Neural cell (in vitro differentiated cells): ENCODE results near the gene DLG5. TPM values are rescaled to one million over a fixed set of nuclear protein-coding genes. Genes with fewer than 3 reads are reported as not detected.

ENCODE experiments used
- H2AFZ ChIP-seq: fragments of 200-600, 300-800 bp; sonication (generic), shearing (Covaris generic); 2 replicates; pipeline ENCODE4 v1.6.0; 2014; ENCODE audit warnings: low read depth, mild to moderate bottlenecking, antibody characterized with exemption, low read length, moderate library complexity
- H3F3A ChIP-seq: fragments of 200-600 bp; shearing (Covaris generic); 2 replicates; pipeline ENCODE4 v1.6.1; 2016; ENCODE audit warnings: mild to moderate bottlenecking, moderate library complexity, mixed read lengths, antibody characterized with exemption, low read length; ENCODE audit not compliant: insufficient read depth, poor library complexity, severe bottlenecking
- H3K27ac ChIP-seq: fragments of 200-600, 300-800 bp; sonication (generic), shearing (Covaris generic); 2 replicates; pipeline ENCODE4 v1.5.1; 2014; ENCODE audit warnings: mild to moderate bottlenecking, low read length, moderate library complexity
- H3K27me3 ChIP-seq: fragments of 300-800, 200-600 bp; sonication (generic), shearing (Covaris generic); 2 replicates; pipeline ENCODE4 v1.6.0; 2014; ENCODE audit warnings: mild to moderate bottlenecking, low read depth, low read length, moderate library complexity; ENCODE audit not compliant: insufficient read depth
- H3K36me3 ChIP-seq: fragments of 300-800, 200-600 bp; sonication (generic), shearing (Covaris generic); 2 replicates; pipeline ENCODE4 v1.5.1; 2014; ENCODE audit warnings: mild to moderate bottlenecking, antibody characterized with exemption, low read length, moderate library complexity; ENCODE audit not compliant: insufficient read depth
- H3K4me2 ChIP-seq: fragments of 300-800, 200-600 bp; sonication (generic), shearing (Covaris generic); 2 replicates; pipeline ENCODE4 v1.6.0; 2014; ENCODE audit warnings: mild to moderate bottlenecking, low read length
- H3K4me3 ChIP-seq: fragments of 300-800, 200-600 bp; sonication (generic), shearing (Covaris generic); 2 replicates; pipeline ENCODE4 v1.5.1; 2014; ENCODE audit warnings: mild to moderate bottlenecking, low read length, moderate library complexity
- H3K79me2 ChIP-seq: fragments of 200-600 bp; shearing (Covaris generic); replicated peaks from 2 replicates; pipeline ENCODE4 v1.6.0; 2014; ENCODE audit warnings: mild to moderate bottlenecking, low read length, moderate library complexity; ENCODE audit not compliant: insufficient read depth
- H3K9ac ChIP-seq: fragments of 300-800, 200-600 bp; sonication (generic), shearing (Covaris generic); 2 replicates; pipeline ENCODE4 v1.6.1; 2016; ENCODE audit warnings: mild to moderate bottlenecking, low read length, mixed read lengths
- H3K9me2 ChIP-seq: fragments of 200-600 bp; shearing (Covaris generic); 2 replicates; pipeline ENCODE4 v1.6.1; 2016; ENCODE audit warnings: mild to moderate bottlenecking, low read length, mixed read lengths; ENCODE audit not compliant: insufficient read depth
- H3K9me3 ChIP-seq: fragments of 200-600, 300-800 bp; sonication (generic), shearing (Covaris generic); 2 replicates; pipeline ENCODE4 v1.6.1; 2016; ENCODE audit warnings: mild to moderate bottlenecking, mixed run types, low read length, moderate library complexity, mixed read lengths
- H4K20me1 ChIP-seq: fragments of 200-600 bp; shearing (Covaris generic); 2 replicates; pipeline ENCODE4 v1.6.1; 2016; ENCODE audit warnings: mild to moderate bottlenecking, mixed run types; ENCODE audit not compliant: insufficient read depth
- CTCF ChIP-seq: fragments of 450-650 bp; IDR thresholded peaks from 2 replicates; pipeline ENCODE4 v1.5.1; 2014; ENCODE audit warnings: antibody characterized with exemption, mild to moderate bottlenecking, moderate library complexity; ENCODE audit not compliant: poor library complexity, severe bottlenecking
- EP300 ChIP-seq: fragments of 450-650 bp; conservative IDR thresholded peaks from 2 replicates; pipeline ENCODE4 v1.6.1; 2014; ENCODE audit warnings: antibody characterized with exemption, mild to moderate bottlenecking, moderate library complexity; ENCODE audit not compliant: poor library complexity, severe bottlenecking
- EZH2 ChIP-seq: fragments of 200-600, 300-800 bp; shearing (Covaris generic), sonication (generic); IDR thresholded peaks from 2 replicates; pipeline ENCODE4 v1.6.1; 2014; ENCODE audit warnings: antibody characterized with exemption, low read length, borderline replicate concordance, mild to moderate bottlenecking; ENCODE audit not compliant: insufficient read depth, poor library complexity, severe bottlenecking
- MXI1 ChIP-seq: fragments of 450-650 bp; conservative IDR thresholded peaks from 2 replicates; pipeline ENCODE4 v1.6.1; 2014; ENCODE audit warnings: antibody characterized with exemption, mild to moderate bottlenecking; ENCODE audit not compliant: poor library complexity, severe bottlenecking
- POLR2AphosphoS5 ChIP-seq: IDR thresholded peaks from 2 replicates; pipeline ENCODE4 v1.6.1; 2012
- RAD21 ChIP-seq: fragments of 450-650 bp; conservative IDR thresholded peaks from 2 replicates; pipeline ENCODE4 v1.6.1; 2014; ENCODE audit warnings: antibody characterized with exemption, mild to moderate bottlenecking, moderate library complexity
- SMC3 ChIP-seq: fragments of 450-650 bp; conservative IDR thresholded peaks from 2 replicates; pipeline ENCODE4 v1.6.1; 2014; ENCODE audit warnings: antibody characterized with exemption, mild to moderate bottlenecking, moderate library complexity; ENCODE audit not compliant: poor library complexity
- TAF1 ChIP-seq: IDR thresholded peaks from 2 replicates; pipeline ENCODE4 v1.6.1; 2012; ENCODE audit warnings: low read depth
- polyA plus RNA-seq: library from polyadenylated mRNA; depleted of rRNA; stranded (reverse); fragments of >200 nt; gene quantifications from 2 replicates; pipeline ENCODE4 v1.2.3, GENCODE V29; 2014
- TF ChIP-seq, protein P1 (sequence below): IDR thresholded peaks from 2 replicates; pipeline ENCODE4 v1.6.1; 2012; ENCODE audit warnings: borderline replicate concordance

DLG5 gene
- polyA plus RNA-seq, 1 donor from 2014 or later: 72.9 TPM

GRCh38 chr10:77944519-77944918, 18.0 kb upstream of the DLG5 start:
- H3F3A ChIP-seq: no peaks in the 10 kb centered on the region
- no peaks in the 10 kb centered on the region for H3K79me2 ChIP-seq
- H3K36me3 ChIP-seq: no peaks in the 10 kb centered on the region
- no peak overlapping the region for H2AFZ ChIP-seq
- no peak overlapping the region for H3K4me2 ChIP-seq
- H3K9me3 ChIP-seq: no peaks in the 10 kb centered on the region
- TF ChIP-seq SMC3 (no peak), TAF1 (no peak), CTCF (no peak), EZH2 (no peak), RAD21 (no peak)
- TF ChIP-seq, protein P1, sequence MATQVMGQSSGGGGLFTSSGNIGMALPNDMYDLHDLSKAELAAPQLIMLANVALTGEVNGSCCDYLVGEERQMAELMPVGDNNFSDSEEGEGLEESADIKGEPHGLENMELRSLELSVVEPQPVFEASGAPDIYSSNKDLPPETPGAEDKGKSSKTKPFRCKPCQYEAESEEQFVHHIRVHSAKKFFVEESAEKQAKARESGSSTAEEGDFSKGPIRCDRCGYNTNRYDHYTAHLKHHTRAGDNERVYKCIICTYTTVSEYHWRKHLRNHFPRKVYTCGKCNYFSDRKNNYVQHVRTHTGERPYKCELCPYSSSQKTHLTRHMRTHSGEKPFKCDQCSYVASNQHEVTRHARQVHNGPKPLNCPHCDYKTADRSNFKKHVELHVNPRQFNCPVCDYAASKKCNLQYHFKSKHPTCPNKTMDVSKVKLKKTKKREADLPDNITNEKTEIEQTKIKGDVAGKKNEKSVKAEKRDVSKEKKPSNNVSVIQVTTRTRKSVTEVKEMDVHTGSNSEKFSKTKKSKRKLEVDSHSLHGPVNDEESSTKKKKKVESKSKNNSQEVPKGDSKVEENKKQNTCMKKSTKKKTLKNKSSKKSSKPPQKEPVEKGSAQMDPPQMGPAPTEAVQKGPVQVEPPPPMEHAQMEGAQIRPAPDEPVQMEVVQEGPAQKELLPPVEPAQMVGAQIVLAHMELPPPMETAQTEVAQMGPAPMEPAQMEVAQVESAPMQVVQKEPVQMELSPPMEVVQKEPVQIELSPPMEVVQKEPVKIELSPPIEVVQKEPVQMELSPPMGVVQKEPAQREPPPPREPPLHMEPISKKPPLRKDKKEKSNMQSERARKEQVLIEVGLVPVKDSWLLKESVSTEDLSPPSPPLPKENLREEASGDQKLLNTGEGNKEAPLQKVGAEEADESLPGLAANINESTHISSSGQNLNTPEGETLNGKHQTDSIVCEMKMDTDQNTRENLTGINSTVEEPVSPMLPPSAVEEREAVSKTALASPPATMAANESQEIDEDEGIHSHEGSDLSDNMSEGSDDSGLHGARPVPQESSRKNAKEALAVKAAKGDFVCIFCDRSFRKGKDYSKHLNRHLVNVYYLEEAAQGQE: no peak
- no peak overlapping the region for H3K9ac ChIP-seq
- H3K27ac ChIP-seq: no peak overlapping the region
- no peaks in the 10 kb centered on the region for H4K20me1 ChIP-seq
- H3K4me3 ChIP-seq: no peak overlapping the region
- H3K27me3 ChIP-seq: no peaks in the 10 kb centered on the region
- H3K9me2 ChIP-seq: no peaks in the 10 kb centered on the region

DNA sequence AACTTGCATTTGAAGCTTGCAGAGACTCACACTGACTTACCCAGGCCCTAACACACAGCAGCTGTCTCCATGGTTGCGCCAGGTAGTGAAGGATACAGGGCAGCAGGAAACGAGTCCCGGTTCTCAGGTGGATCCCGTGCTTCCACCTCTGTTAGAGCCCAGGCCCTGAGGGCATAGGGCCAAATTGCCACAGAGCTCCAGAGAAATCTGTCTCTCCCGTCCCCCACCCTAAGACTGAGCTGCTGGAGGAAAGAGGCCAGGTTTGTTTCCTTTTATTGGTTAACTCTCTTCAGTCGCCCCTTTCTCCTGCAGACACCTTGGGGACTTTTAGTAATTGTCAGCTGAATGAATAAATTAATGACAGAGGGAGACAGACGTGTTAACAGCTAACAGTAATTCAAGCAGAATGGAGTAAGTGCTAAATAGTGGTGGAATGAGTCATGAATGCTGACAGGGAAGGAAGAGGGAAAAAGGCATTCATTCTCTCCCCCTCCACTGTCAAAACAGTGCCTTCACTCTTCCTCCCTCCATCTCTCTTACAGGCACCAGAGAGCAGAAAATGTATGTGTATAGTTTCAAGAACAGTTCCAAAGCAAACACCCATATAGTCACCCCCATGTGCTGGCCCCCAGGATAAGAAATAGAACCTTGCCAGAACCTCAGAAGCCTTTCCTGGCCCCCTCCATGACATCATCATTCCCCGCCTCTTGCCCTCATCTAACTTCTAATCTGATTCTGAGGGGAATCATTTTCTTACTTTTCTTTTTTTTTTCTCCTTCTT, 16.8 kb upstream of the DLG5 start:
- no peaks in the 10 kb centered on the region for H3K27me3 ChIP-seq
- H3K4me3 ChIP-seq: peak overlapping the region; percentile 56
- TF ChIP-seq EP300 (peak; percentile 95), EZH2 (no peak), TAF1 (no peak), CTCF (no peak), MXI1 (peak; percentile 5), RAD21 (peak; percentile 27), POLR2AphosphoS5 (peak; percentile 95), SMC3 (peak; percentile 46)
- TF ChIP-seq, protein P1: no peak
- H3K79me2 ChIP-seq: no peaks in the 10 kb centered on the region
- H3K27ac ChIP-seq: peak overlapping the region; percentile 87
- H3K4me2 ChIP-seq: peak overlapping the region; percentile 73
- peak overlapping the region; percentile 57 for H3K9ac ChIP-seq
- no peaks in the 10 kb centered on the region for H3K9me3 ChIP-seq
- no peak overlapping the region for H2AFZ ChIP-seq
- no peaks in the 10 kb centered on the region for H3K36me3 ChIP-seq
- H3F3A ChIP-seq: no peaks in the 10 kb centered on the region
- H3K9me2 ChIP-seq: no peaks in the 10 kb centered on the region
- H4K20me1 ChIP-seq: no peaks in the 10 kb centered on the region
